Neural cell (in vitro differentiated cells): Measurements from ENCODE around the gene PKP1. TPM values are rescaled to one million over a fixed set of nuclear protein-coding genes. Genes with fewer than 3 reads are reported as not detected.

Source experiments
- H2AFZ ChIP-seq: fragments of 200-600, 300-800 bp; sonication (generic), shearing (Covaris generic); 2 replicates; pipeline ENCODE4 v1.6.0; 2014; ENCODE audit warnings: low read depth, mild to moderate bottlenecking, antibody characterized with exemption, low read length, moderate library complexity
- H3F3A ChIP-seq: fragments of 200-600 bp; shearing (Covaris generic); 2 replicates; pipeline ENCODE4 v1.6.1; 2016; ENCODE audit warnings: mild to moderate bottlenecking, moderate library complexity, mixed read lengths, antibody characterized with exemption, low read length; ENCODE audit not compliant: insufficient read depth, poor library complexity, severe bottlenecking
- H3K27ac ChIP-seq: fragments of 200-600, 300-800 bp; sonication (generic), shearing (Covaris generic); 2 replicates; pipeline ENCODE4 v1.5.1; 2014; ENCODE audit warnings: mild to moderate bottlenecking, low read length, moderate library complexity
- H3K27me3 ChIP-seq: fragments of 300-800, 200-600 bp; sonication (generic), shearing (Covaris generic); 2 replicates; pipeline ENCODE4 v1.6.0; 2014; ENCODE audit warnings: mild to moderate bottlenecking, low read depth, low read length, moderate library complexity; ENCODE audit not compliant: insufficient read depth
- H3K36me3 ChIP-seq: fragments of 300-800, 200-600 bp; sonication (generic), shearing (Covaris generic); 2 replicates; pipeline ENCODE4 v1.5.1; 2014; ENCODE audit warnings: mild to moderate bottlenecking, antibody characterized with exemption, low read length, moderate library complexity; ENCODE audit not compliant: insufficient read depth
- H3K4me2 ChIP-seq: fragments of 300-800, 200-600 bp; sonication (generic), shearing (Covaris generic); 2 replicates; pipeline ENCODE4 v1.6.0; 2014; ENCODE audit warnings: mild to moderate bottlenecking, low read length
- H3K4me3 ChIP-seq: fragments of 300-800, 200-600 bp; sonication (generic), shearing (Covaris generic); 2 replicates; pipeline ENCODE4 v1.5.1; 2014; ENCODE audit warnings: mild to moderate bottlenecking, low read length, moderate library complexity
- H3K79me2 ChIP-seq: fragments of 200-600 bp; shearing (Covaris generic); replicated peaks from 2 replicates; pipeline ENCODE4 v1.6.0; 2014; ENCODE audit warnings: mild to moderate bottlenecking, low read length, moderate library complexity; ENCODE audit not compliant: insufficient read depth
- H3K9ac ChIP-seq: fragments of 300-800, 200-600 bp; sonication (generic), shearing (Covaris generic); 2 replicates; pipeline ENCODE4 v1.6.1; 2016; ENCODE audit warnings: mild to moderate bottlenecking, low read length, mixed read lengths
- H3K9me2 ChIP-seq: fragments of 200-600 bp; shearing (Covaris generic); 2 replicates; pipeline ENCODE4 v1.6.1; 2016; ENCODE audit warnings: mild to moderate bottlenecking, low read length, mixed read lengths; ENCODE audit not compliant: insufficient read depth
- H3K9me3 ChIP-seq: fragments of 200-600, 300-800 bp; sonication (generic), shearing (Covaris generic); 2 replicates; pipeline ENCODE4 v1.6.1; 2016; ENCODE audit warnings: mild to moderate bottlenecking, mixed run types, low read length, moderate library complexity, mixed read lengths
- H4K20me1 ChIP-seq: fragments of 200-600 bp; shearing (Covaris generic); 2 replicates; pipeline ENCODE4 v1.6.1; 2016; ENCODE audit warnings: mild to moderate bottlenecking, mixed run types; ENCODE audit not compliant: insufficient read depth
- EP300 ChIP-seq: fragments of 450-650 bp; conservative IDR thresholded peaks from 2 replicates; pipeline ENCODE4 v1.6.1; 2014; ENCODE audit warnings: antibody characterized with exemption, mild to moderate bottlenecking, moderate library complexity; ENCODE audit not compliant: poor library complexity, severe bottlenecking
- EZH2 ChIP-seq: fragments of 200-600, 300-800 bp; shearing (Covaris generic), sonication (generic); IDR thresholded peaks from 2 replicates; pipeline ENCODE4 v1.6.1; 2014; ENCODE audit warnings: antibody characterized with exemption, low read length, borderline replicate concordance, mild to moderate bottlenecking; ENCODE audit not compliant: insufficient read depth, poor library complexity, severe bottlenecking
- MXI1 ChIP-seq: fragments of 450-650 bp; conservative IDR thresholded peaks from 2 replicates; pipeline ENCODE4 v1.6.1; 2014; ENCODE audit warnings: antibody characterized with exemption, mild to moderate bottlenecking; ENCODE audit not compliant: poor library complexity, severe bottlenecking
- POLR2AphosphoS5 ChIP-seq: IDR thresholded peaks from 2 replicates; pipeline ENCODE4 v1.6.1; 2012
- RAD21 ChIP-seq: fragments of 450-650 bp; conservative IDR thresholded peaks from 2 replicates; pipeline ENCODE4 v1.6.1; 2014; ENCODE audit warnings: antibody characterized with exemption, mild to moderate bottlenecking, moderate library complexity
- SMC3 ChIP-seq: fragments of 450-650 bp; conservative IDR thresholded peaks from 2 replicates; pipeline ENCODE4 v1.6.1; 2014; ENCODE audit warnings: antibody characterized with exemption, mild to moderate bottlenecking, moderate library complexity; ENCODE audit not compliant: poor library complexity
- TAF1 ChIP-seq: IDR thresholded peaks from 2 replicates; pipeline ENCODE4 v1.6.1; 2012; ENCODE audit warnings: low read depth
- polyA plus RNA-seq: library from polyadenylated mRNA; depleted of rRNA; stranded (reverse); fragments of >200 nt; gene quantifications from 2 replicates; pipeline ENCODE4 v1.2.3, GENCODE V29; 2014
- TF ChIP-seq, protein P1 (sequence below): fragments of 450-650 bp; IDR thresholded peaks from 2 replicates; pipeline ENCODE4 v1.5.1; 2014; ENCODE audit warnings: antibody characterized with exemption, mild to moderate bottlenecking, moderate library complexity; ENCODE audit not compliant: poor library complexity, severe bottlenecking
- TF ChIP-seq, protein P2 (sequence below): IDR thresholded peaks from 2 replicates; pipeline ENCODE4 v1.6.1; 2012; ENCODE audit warnings: borderline replicate concordance

The PKP1 gene
- polyA plus RNA-seq, 1 donor from 2014 or later, result not detected

DNA sequence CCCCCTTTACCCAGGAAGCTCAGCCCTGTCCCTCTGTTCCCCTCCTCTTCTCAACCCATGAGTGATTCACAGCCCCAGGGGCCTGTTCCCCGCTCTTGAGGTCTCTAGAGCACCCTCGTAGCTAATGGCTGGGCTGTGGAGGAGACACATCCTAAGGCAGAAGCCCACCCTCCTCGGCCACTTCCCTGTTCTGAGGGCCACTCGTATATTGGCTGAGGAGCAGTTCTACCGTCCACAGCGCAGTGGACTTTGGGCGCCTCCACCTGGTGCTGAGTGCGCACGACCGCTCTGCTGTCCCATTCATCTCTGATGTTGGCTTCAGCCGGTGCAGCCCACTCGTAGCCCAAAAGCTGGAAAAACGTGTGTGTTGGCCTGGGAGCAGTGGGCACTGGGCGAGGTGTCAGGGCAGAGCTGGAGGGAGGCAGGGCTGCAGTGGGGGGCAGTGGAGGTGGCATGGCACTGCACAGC is 24.5 kb upstream of the PKP1 start:
- no peak overlapping the region for H3K9ac ChIP-seq
- H3K27ac ChIP-seq, result no peak overlapping the region
- H4K20me1 ChIP-seq, result no peaks in the 10 kb centered on the region
- H3K27me3 ChIP-seq, result no peaks in the 10 kb centered on the region
- no peak overlapping the region for H3K4me3 ChIP-seq
- H3K79me2 ChIP-seq, result no peaks in the 10 kb centered on the region
- no peaks in the 10 kb centered on the region for H3F3A ChIP-seq
- no peaks in the 10 kb centered on the region for H3K9me3 ChIP-seq
- H2AFZ ChIP-seq, result no peak overlapping the region
- no peak overlapping the region for H3K4me2 ChIP-seq
- H3K36me3 ChIP-seq, result no peaks in the 10 kb centered on the region
- no peaks in the 10 kb centered on the region for H3K9me2 ChIP-seq
- TF ChIP-seq, protein P1, sequence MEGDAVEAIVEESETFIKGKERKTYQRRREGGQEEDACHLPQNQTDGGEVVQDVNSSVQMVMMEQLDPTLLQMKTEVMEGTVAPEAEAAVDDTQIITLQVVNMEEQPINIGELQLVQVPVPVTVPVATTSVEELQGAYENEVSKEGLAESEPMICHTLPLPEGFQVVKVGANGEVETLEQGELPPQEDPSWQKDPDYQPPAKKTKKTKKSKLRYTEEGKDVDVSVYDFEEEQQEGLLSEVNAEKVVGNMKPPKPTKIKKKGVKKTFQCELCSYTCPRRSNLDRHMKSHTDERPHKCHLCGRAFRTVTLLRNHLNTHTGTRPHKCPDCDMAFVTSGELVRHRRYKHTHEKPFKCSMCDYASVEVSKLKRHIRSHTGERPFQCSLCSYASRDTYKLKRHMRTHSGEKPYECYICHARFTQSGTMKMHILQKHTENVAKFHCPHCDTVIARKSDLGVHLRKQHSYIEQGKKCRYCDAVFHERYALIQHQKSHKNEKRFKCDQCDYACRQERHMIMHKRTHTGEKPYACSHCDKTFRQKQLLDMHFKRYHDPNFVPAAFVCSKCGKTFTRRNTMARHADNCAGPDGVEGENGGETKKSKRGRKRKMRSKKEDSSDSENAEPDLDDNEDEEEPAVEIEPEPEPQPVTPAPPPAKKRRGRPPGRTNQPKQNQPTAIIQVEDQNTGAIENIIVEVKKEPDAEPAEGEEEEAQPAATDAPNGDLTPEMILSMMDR, result no peak
- TF ChIP-seq TAF1 (no peak), POLR2AphosphoS5 (no peak), EZH2 (no peak), RAD21 (no peak), EP300 (no peak), SMC3 (no peak), MXI1 (no peak)
- TF ChIP-seq, protein P2, sequence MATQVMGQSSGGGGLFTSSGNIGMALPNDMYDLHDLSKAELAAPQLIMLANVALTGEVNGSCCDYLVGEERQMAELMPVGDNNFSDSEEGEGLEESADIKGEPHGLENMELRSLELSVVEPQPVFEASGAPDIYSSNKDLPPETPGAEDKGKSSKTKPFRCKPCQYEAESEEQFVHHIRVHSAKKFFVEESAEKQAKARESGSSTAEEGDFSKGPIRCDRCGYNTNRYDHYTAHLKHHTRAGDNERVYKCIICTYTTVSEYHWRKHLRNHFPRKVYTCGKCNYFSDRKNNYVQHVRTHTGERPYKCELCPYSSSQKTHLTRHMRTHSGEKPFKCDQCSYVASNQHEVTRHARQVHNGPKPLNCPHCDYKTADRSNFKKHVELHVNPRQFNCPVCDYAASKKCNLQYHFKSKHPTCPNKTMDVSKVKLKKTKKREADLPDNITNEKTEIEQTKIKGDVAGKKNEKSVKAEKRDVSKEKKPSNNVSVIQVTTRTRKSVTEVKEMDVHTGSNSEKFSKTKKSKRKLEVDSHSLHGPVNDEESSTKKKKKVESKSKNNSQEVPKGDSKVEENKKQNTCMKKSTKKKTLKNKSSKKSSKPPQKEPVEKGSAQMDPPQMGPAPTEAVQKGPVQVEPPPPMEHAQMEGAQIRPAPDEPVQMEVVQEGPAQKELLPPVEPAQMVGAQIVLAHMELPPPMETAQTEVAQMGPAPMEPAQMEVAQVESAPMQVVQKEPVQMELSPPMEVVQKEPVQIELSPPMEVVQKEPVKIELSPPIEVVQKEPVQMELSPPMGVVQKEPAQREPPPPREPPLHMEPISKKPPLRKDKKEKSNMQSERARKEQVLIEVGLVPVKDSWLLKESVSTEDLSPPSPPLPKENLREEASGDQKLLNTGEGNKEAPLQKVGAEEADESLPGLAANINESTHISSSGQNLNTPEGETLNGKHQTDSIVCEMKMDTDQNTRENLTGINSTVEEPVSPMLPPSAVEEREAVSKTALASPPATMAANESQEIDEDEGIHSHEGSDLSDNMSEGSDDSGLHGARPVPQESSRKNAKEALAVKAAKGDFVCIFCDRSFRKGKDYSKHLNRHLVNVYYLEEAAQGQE, result no peak

DNA sequence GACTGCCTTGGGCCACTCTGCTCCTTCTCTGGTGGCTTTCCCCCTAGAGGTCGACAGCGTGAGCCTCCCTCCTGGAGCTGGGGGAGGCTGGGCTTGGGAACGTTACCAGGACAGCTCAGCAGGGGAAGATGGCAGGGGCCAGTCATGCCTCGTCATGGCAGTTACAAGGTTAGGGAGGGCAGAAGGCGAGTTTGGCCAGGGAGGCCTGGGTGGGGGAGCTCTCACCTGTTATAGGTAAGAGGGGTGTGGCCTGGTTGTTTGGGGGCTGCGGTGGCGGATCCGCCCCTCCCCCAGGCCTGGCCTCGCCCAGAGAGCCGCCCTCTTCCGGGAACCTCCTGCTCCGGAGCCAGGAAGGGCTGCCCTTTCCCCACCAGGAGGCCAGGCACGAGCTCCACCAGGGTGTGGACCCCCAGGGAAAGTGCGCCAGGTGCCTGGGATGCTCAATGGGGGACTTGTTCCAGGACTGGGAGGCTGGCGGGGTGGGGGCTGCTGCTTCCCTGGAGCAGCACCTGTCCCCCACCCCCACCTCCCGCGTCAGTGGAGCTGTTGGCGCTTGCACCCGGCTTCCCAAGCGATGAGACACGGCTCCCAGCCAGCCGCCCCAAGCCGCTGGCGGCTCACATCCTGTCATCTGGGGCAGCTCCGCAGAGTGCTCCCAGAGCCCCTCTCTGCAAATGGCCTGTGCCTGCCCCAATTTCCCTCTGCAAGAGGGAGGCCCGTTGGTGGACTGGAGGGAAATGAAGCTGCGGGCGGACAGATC is 23.6 kb upstream of the PKP1 start:
- H3K36me3 ChIP-seq, result no peaks in the 10 kb centered on the region
- no peak overlapping the region for H2AFZ ChIP-seq
- no peaks in the 10 kb centered on the region for H3F3A ChIP-seq
- H3K4me3 ChIP-seq, result no peak overlapping the region
- no peaks in the 10 kb centered on the region for H4K20me1 ChIP-seq
- TF ChIP-seq EZH2 (no peak), TAF1 (no peak), SMC3 (no peak), EP300 (no peak), POLR2AphosphoS5 (no peak), MXI1 (no peak), RAD21 (no peak)
- TF ChIP-seq, protein P1, result no peak
- TF ChIP-seq, protein P2, result no peak
- H3K79me2 ChIP-seq, result no peaks in the 10 kb centered on the region
- no peaks in the 10 kb centered on the region for H3K27me3 ChIP-seq
- H3K27ac ChIP-seq, result no peak overlapping the region
- H3K9me2 ChIP-seq, result no peaks in the 10 kb centered on the region
- H3K9me3 ChIP-seq, result no peaks in the 10 kb centered on the region
- no peak overlapping the region for H3K9ac ChIP-seq
- H3K4me2 ChIP-seq, result no peak overlapping the region
